SIG-M5 (cell line): Measurements from ENCODE around the gene TSC22D3.

Source experiments
- DNase-seq: peaks from one replicate; lab custom pipeline; 2025; lab: John Stamatoyannopoulos, UW

Gene TSC22D3

GRCh38 chrX:107760304-107761077, 15.1 kb downstream of the TSC22D3 start:
- no peak for DNase-seq

GRCh38 chrX:107758231-107758766, 17.3 kb downstream of the TSC22D3 start:
- DNase-seq: no peak

- DNase-seq: no peak
Observed at GRCh38 chrX:107755721-107756120, 19.9 kb downstream of the TSC22D3 start.

GRCh38 chrX:107753187-107753586, 22.4 kb downstream of the TSC22D3 start:
- no peak for DNase-seq

- no peak for DNase-seq
Observed at GRCh38 chrX:107752714-107753113, 22.9 kb downstream of the TSC22D3 start.

- DNase-seq: no peak
Observed at GRCh38 chrX:107752043-107752442, 23.5 kb downstream of the TSC22D3 start.

GRCh38 chrX:107750861-107751445, 24.6 kb downstream of the TSC22D3 start:
- DNase-seq: no peak

- DNase-seq: no peak
Observed at GRCh38 chrX:107750263-107750662, 25.3 kb downstream of the TSC22D3 start.

GRCh38 chrX:107748506-107748905, 27.1 kb downstream of the TSC22D3 start:
- DNase-seq: no peak

- DNase-seq: no peak
Observed at GRCh38 chrX:107747596-107748161, 27.9 kb downstream of the TSC22D3 start.

- no peak for DNase-seq
Observed at GRCh38 chrX:107744868-107745267, 30.7 kb downstream of the TSC22D3 start.

- no peak for DNase-seq
Observed at GRCh38 chrX:107743995-107744394, 31.6 kb downstream of the TSC22D3 start.

- no peak for DNase-seq
Observed at GRCh38 chrX:107742700-107743191, 32.8 kb downstream of the TSC22D3 start.

- no peak for DNase-seq
Observed at GRCh38 chrX:107741404-107741790, 34.2 kb downstream of the TSC22D3 start.

GRCh38 chrX:107739541-107739940, 36.0 kb downstream of the TSC22D3 start:
- DNase-seq: no peak

- DNase-seq: no peak
Observed at GRCh38 chrX:107738768-107739167, 36.8 kb downstream of the TSC22D3 start.

GRCh38 chrX:107738272-107738671, 37.3 kb downstream of the TSC22D3 start:
- no peak for DNase-seq

GRCh38 chrX:107736781-107737531, 38.6 kb downstream of the TSC22D3 start:
- no peak for DNase-seq

- no peak for DNase-seq
Observed at GRCh38 chrX:107734646-107735045, 40.9 kb downstream of the TSC22D3 start.

- DNase-seq: no peak
Observed at GRCh38 chrX:107733686-107734085, 41.9 kb downstream of the TSC22D3 start.

- DNase-seq: no peak
Observed at GRCh38 chrX:107731831-107732502, 43.6 kb downstream of the TSC22D3 start.
